NCI-H526 treated with DMSO at 0.1 percent for 48 hours (cell line): ENCODE measurements around the gene VTN.
A peak's percentile ranks its signal among the peaks of the same experiment; 100 is the strongest.

Experiments
- DNase-seq: peaks from one replicate; lab custom pipeline; 2025; lab: John Stamatoyannopoulos, UW

VTN gene

GRCh38 chr17:28320215-28321061 lies 49.7 kb downstream of the VTN start:
- DNase-seq, result no peak

GRCh38 chr17:28319598-28319935 lies 50.5 kb downstream of the VTN start:
- peak; percentile 53 for DNase-seq

- DNase-seq, result peak; percentile 99
Measured at GRCh38 chr17:28318759-28319597, 51.1 kb downstream of the VTN start, which contains the start of gene TMEM97. TMEM97 (plus strand) TSS chr17:28319200; CDS start chr17:28319240, 40 bp downstream.

GRCh38 chr17:28317966-28318758 lies 51.9 kb downstream of the VTN start:
- DNase-seq, result peak; percentile 26
